ENCODE data around the gene SH3BGR. TPM values are rescaled to one million over a fixed set of nuclear protein-coding genes. Genes with fewer than 3 reads are reported as not detected.

Gene SH3BGR
- total RNA-seq, 6 experiments from 2014 or later, result 2.0 to 4.9 (median 3.0) TPM

- TF ChIP-seq POLR2A (IDR thresholded peaks at IDR 0.05), result no peak
- DNase-seq (no peak), ATAC-seq (no peak)
- no peaks in the 10 kb centered on the region for H3K4me1 ChIP-seq
- H3K27me3 ChIP-seq, result no peaks in the 10 kb centered on the region
- WGBS (ENCODE audit: insufficient coverage, low coverage, low lambda C conversion rate, missing lambda C conversion rate), result 86% methylated on average over 6 of the region's 6 CpGs
- intact Hi-C loops (cut with DNase I), result no loop called here
- H3K9me3 ChIP-seq, result no peaks in the 10 kb centered on the region
- no peaks in the 10 kb centered on the region for H3K36me3 ChIP-seq
- H3K27ac ChIP-seq, result no peak overlapping the region
- H3K4me3 ChIP-seq, result no peak overlapping the region
These were observed 33.0 kb downstream of the SH3BGR start for GRCh38 chr21:39484711-39485276.

GRCh38 chr21:39489380-39489924 lies 37.7 kb downstream of the SH3BGR start:
- DNase-seq (no peak), ATAC-seq (no peak)
- H3K27me3 ChIP-seq, result no peaks in the 10 kb centered on the region
- no peaks in the 10 kb centered on the region for H3K36me3 ChIP-seq
- no peak overlapping the region for H3K4me3 ChIP-seq
- TF ChIP-seq POLR2A (IDR thresholded peaks at IDR 0.05) (no peak), CTCF (IDR thresholded peaks at IDR 0.05) (no peak)
- no peak overlapping the region for H3K27ac ChIP-seq
- 91% methylated on average over 1 of the region's 1 CpG for WGBS (ENCODE audit: insufficient coverage, low coverage, low lambda C conversion rate, missing lambda C conversion rate)
- intact Hi-C loops (cut with DNase I), result no loop called here
- H3K4me1 ChIP-seq, result no peaks in the 10 kb centered on the region
- H3K9me3 ChIP-seq, result no peaks in the 10 kb centered on the region

- WGBS (ENCODE audit: insufficient coverage, low coverage, low lambda C conversion rate, missing lambda C conversion rate), result 100% methylated on average over 1 of the region's 1 CpG
- H3K9me3 ChIP-seq, result no peaks in the 10 kb centered on the region
- no peaks in the 10 kb centered on the region for H3K36me3 ChIP-seq
- H3K4me3 ChIP-seq, result no peak overlapping the region
- DNase-seq (no peak), ATAC-seq (no peak)
- intact Hi-C loops (cut with DNase I), result no loop called here
- no peaks in the 10 kb centered on the region for H3K4me1 ChIP-seq
- TF ChIP-seq POLR2A (IDR thresholded peaks at IDR 0.05), result no peak
- no peak for TF ChIP-seq CTCF (IDR thresholded peaks at IDR 0.05)
- H3K27ac ChIP-seq, result no peak overlapping the region
- H3K27me3 ChIP-seq, result no peaks in the 10 kb centered on the region
These were observed 47.4 kb downstream of the SH3BGR start for GRCh38 chr21:39499156-39499555.

- Histone ChIP-seq H3K4me1 (no peaks in the 10 kb centered on the region), H3K27ac (no peak overlapping the region), H3K27me3 (no peaks in the 10 kb centered on the region), H3K36me3 (no peaks in the 10 kb centered on the region), H3K9me3 (no peaks in the 10 kb centered on the region), H3K4me3 (no peak overlapping the region)
- intact Hi-C loops (cut with DNase I), result no loop called here
- no peak for DNase-seq
- no peak for TF ChIP-seq CTCF (IDR thresholded peaks at IDR 0.05)
- no CpG with 5 or more reads among the region's 7 CpGs for WGBS (ENCODE audit: insufficient coverage, low coverage, low lambda C conversion rate, missing lambda C conversion rate)
- no peak for ATAC-seq
These were observed 50.9 kb downstream of the SH3BGR start for GRCh38 chr21:39502631-39503030.

GRCh38 chr21:39503123-39503762 lies 51.5 kb downstream of the SH3BGR start:
- Histone ChIP-seq H3K27ac (no peak overlapping the region), H3K36me3 (no peaks in the 10 kb centered on the region), H3K27me3 (no peaks in the 10 kb centered on the region), H3K4me3 (no peak overlapping the region), H3K4me1 (no peaks in the 10 kb centered on the region), H3K9me3 (no peaks in the 10 kb centered on the region)
- ATAC-seq, result no peak
- 79% methylated on average over 1 of the region's 1 CpG for WGBS (ENCODE audit: insufficient coverage, low coverage, low lambda C conversion rate, missing lambda C conversion rate)
- DNase-seq, result no peak
- no peak for TF ChIP-seq POLR2A (IDR thresholded peaks at IDR 0.05)
- no peak for TF ChIP-seq CTCF (IDR thresholded peaks at IDR 0.05)
- intact Hi-C loops (cut with DNase I), result no loop called here

All from right lobe of liver (tissue), 6 donors.